SU-DHL-6 (cell line): ENCODE results near the gene MCRIP2.

Experiments
- EZH2phosphoT487 ChIP-seq: fragments of 200-600 bp; sonication (generic), shearing (Covaris generic); conservative IDR thresholded peaks from 2 replicates; pipeline ENCODE4 v1.6.1; 2018; ENCODE audit warnings: mild to moderate bottlenecking, antibody characterized with exemption, low read length, moderate library complexity, mixed read lengths
- TF ChIP-seq, protein P1 (sequence below): fragments of 200-600 bp; sonication (generic); IDR thresholded peaks from one replicate; pipeline ENCODE4 v1.5.1; 2017; ENCODE audit warnings: antibody characterized with exemption, mild to moderate bottlenecking, low read length, moderate library complexity; ENCODE audit not compliant: insufficient read depth, poor library complexity, severe bottlenecking

DNA sequence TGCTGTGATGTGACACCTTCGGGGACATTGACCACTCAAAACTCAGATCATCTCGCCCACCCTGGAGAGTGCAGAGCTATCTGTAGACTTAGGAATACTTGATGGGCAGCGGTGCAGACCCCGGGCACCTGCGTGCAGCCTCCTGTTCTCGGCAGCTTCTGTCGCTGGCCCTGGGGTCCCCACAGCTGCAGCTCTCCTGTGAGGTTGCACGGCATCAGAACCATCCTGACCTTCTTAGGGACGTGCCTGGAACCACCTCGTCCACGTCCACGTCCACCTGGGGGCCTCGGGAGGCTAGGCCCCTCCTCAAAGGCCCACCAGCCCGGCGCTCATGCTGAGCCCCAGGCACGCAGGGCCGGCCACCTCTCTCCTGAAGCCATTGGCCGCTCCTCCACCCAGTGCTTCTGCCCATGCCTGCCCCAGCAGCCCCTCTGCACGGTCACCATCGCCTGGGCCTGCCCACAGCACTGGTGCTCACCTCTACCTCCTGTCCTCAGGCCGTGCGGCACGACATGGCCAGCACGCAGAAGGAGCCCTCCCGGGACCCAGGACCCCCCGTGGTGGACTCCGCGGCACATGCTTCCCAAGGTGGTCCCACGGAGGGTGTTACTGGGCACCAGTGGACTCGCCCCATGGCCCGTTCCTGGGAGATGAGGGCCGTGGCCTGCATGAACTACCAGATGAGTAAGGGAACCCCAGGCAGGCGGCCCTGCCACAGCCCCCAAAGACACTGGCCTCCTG lies 13.1 kb upstream of the MCRIP2 start:
- TF ChIP-seq, protein P1, sequence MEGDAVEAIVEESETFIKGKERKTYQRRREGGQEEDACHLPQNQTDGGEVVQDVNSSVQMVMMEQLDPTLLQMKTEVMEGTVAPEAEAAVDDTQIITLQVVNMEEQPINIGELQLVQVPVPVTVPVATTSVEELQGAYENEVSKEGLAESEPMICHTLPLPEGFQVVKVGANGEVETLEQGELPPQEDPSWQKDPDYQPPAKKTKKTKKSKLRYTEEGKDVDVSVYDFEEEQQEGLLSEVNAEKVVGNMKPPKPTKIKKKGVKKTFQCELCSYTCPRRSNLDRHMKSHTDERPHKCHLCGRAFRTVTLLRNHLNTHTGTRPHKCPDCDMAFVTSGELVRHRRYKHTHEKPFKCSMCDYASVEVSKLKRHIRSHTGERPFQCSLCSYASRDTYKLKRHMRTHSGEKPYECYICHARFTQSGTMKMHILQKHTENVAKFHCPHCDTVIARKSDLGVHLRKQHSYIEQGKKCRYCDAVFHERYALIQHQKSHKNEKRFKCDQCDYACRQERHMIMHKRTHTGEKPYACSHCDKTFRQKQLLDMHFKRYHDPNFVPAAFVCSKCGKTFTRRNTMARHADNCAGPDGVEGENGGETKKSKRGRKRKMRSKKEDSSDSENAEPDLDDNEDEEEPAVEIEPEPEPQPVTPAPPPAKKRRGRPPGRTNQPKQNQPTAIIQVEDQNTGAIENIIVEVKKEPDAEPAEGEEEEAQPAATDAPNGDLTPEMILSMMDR = no peak
- TF ChIP-seq EZH2phosphoT487 = no peak
